SU-DHL-6 (cell line): ENCODE results near the gene RBMS1.

ENCODE experiments used
- H2AFZ ChIP-seq: fragments of 200-600 bp; sonication (generic); 2 replicates; pipeline ENCODE4 v1.6.1; 2014; ENCODE audit warnings: low read depth, mild to moderate bottlenecking, moderate library complexity, mixed read lengths, antibody characterized with exemption, low read length; ENCODE audit not compliant: severe bottlenecking
- H3F3A ChIP-seq: fragments of 200-600 bp; shearing (Covaris generic); 2 replicates; pipeline ENCODE4 v1.6.0; 2016; ENCODE audit warnings: antibody characterized with exemption, mild to moderate bottlenecking; ENCODE audit not compliant: insufficient read depth
- H3K27ac ChIP-seq: fragments of 200-600 bp; sonication (generic); 2 replicates; pipeline ENCODE4 v1.5.1; 2016; ENCODE audit warnings: low read depth, mild to moderate bottlenecking, low read length, moderate library complexity, mixed read lengths
- H3K27me3 ChIP-seq: fragments of 200-600 bp; sonication (generic), shearing (Covaris generic); 2 replicates; pipeline ENCODE4 v1.6.0; 2014; ENCODE audit warnings: mild to moderate bottlenecking, low read length
- H3K36me3 ChIP-seq: fragments of 200-600 bp; sonication (generic); 2 replicates; pipeline ENCODE4 v1.6.1; 2014; ENCODE audit warnings: mild to moderate bottlenecking, low read length, mixed read lengths
- H3K4me2 ChIP-seq: fragments of 300-600, 200-600 bp; shearing (Covaris generic), sonication (generic); 2 replicates; pipeline ENCODE4 v1.6.0; 2014; ENCODE audit warnings: low read length, low read depth, mild to moderate bottlenecking; ENCODE audit not compliant: poor library complexity, severe bottlenecking
- H3K4me3 ChIP-seq: fragments of 200-600 bp; sonication (generic); 2 replicates; pipeline ENCODE4 v1.5.1; 2014; ENCODE audit warnings: antibody characterized with exemption, low read length, mild to moderate bottlenecking, mixed read lengths; ENCODE audit not compliant: insufficient read depth, poor library complexity, severe bottlenecking
- H3K79me2 ChIP-seq: fragments of 200-600 bp; sonication (generic); 2 replicates; pipeline ENCODE4 v1.6.1; 2014; ENCODE audit warnings: mild to moderate bottlenecking, low read length, moderate library complexity; ENCODE audit not compliant: insufficient read depth
- H3K9ac ChIP-seq: fragments of 200-600 bp; sonication (generic); 2 replicates; pipeline ENCODE4 v1.7.0; 2014; ENCODE audit warnings: mild to moderate bottlenecking, low read length
- H3K9me2 ChIP-seq: fragments of 200-600 bp; sonication (generic); replicated peaks from 2 replicates; pipeline ENCODE4 v1.6.1; 2014; ENCODE audit warnings: low read length; ENCODE audit not compliant: insufficient read depth
- H3K9me3 ChIP-seq: fragments of 200-600 bp; sonication (generic); 2 replicates; pipeline ENCODE4 v1.6.1; 2014; ENCODE audit warnings: low read length, mixed read lengths; ENCODE audit not compliant: insufficient read depth
- H4K20me1 ChIP-seq: fragments of 200-600 bp; sonication (generic); 2 replicates; pipeline ENCODE4 v1.6.1; 2014; ENCODE audit warnings: low read depth, mild to moderate bottlenecking, antibody characterized with exemption, low read length, moderate library complexity, mixed read lengths
- EZH2phosphoT487 ChIP-seq: fragments of 200-600 bp; sonication (generic), shearing (Covaris generic); conservative IDR thresholded peaks from 2 replicates; pipeline ENCODE4 v1.6.1; 2018; ENCODE audit warnings: mild to moderate bottlenecking, antibody characterized with exemption, low read length, moderate library complexity, mixed read lengths
- TF ChIP-seq, protein P1 (sequence below): fragments of 200-600 bp; sonication (generic); IDR thresholded peaks from one replicate; pipeline ENCODE4 v1.5.1; 2017; ENCODE audit warnings: antibody characterized with exemption, mild to moderate bottlenecking, low read length, moderate library complexity; ENCODE audit not compliant: insufficient read depth, poor library complexity, severe bottlenecking

RBMS1 gene

DNA sequence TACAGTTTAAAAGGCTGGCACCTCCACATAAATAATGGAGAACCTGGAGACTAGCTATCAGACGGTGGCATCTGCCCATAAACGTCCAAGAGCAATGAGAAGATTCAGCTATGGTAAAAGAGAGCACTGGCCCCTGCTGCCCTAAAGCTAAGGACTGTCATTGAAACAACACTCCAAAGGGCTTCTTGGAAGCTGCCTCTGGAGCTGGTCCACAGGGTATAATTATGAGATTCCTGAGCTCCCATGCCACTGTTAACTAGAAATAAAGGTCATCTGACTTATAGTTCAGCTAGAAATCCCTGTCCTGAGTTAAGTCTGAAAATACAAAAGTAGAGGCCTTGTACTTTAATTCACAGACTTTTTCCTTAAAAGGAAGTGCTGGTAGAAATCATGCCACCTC lies 39.9 kb upstream of the RBMS1 start:
- H3F3A ChIP-seq, result no peaks in the 10 kb centered on the region
- no peaks in the 10 kb centered on the region for H3K9me2 ChIP-seq
- H3K79me2 ChIP-seq, result no peaks in the 10 kb centered on the region
- no peak overlapping the region for H2AFZ ChIP-seq
- no peaks in the 10 kb centered on the region for H3K27me3 ChIP-seq
- H3K4me3 ChIP-seq, result no peak overlapping the region
- no peak overlapping the region for H3K4me2 ChIP-seq
- TF ChIP-seq EZH2phosphoT487, result no peak
- TF ChIP-seq, protein P1, sequence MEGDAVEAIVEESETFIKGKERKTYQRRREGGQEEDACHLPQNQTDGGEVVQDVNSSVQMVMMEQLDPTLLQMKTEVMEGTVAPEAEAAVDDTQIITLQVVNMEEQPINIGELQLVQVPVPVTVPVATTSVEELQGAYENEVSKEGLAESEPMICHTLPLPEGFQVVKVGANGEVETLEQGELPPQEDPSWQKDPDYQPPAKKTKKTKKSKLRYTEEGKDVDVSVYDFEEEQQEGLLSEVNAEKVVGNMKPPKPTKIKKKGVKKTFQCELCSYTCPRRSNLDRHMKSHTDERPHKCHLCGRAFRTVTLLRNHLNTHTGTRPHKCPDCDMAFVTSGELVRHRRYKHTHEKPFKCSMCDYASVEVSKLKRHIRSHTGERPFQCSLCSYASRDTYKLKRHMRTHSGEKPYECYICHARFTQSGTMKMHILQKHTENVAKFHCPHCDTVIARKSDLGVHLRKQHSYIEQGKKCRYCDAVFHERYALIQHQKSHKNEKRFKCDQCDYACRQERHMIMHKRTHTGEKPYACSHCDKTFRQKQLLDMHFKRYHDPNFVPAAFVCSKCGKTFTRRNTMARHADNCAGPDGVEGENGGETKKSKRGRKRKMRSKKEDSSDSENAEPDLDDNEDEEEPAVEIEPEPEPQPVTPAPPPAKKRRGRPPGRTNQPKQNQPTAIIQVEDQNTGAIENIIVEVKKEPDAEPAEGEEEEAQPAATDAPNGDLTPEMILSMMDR, result no peak
- H3K36me3 ChIP-seq, result no peaks in the 10 kb centered on the region
- H3K9ac ChIP-seq, result no peak overlapping the region
- H4K20me1 ChIP-seq, result no peaks in the 10 kb centered on the region
- H3K27ac ChIP-seq, result no peak overlapping the region
- H3K9me3 ChIP-seq, result no peaks in the 10 kb centered on the region

DNA sequence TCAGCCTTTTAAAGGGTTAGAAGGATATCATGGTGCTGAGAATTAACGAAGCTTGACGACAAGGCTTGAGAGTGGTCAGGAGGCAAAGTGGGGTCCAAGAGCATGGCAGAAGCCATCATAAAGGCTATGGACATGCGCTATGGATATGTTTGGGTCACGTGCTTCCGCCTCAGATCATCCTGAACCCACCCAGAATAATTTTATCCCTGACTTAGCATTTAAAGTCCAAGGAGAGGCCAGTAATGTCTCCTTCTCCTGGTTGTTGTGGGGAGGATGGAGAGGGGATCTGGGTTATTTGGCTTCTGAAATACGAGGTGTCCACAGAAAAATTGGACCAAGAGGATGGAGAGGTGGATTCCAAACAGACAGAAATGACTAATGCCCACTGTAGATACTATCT lies 38.8 kb upstream of the RBMS1 start:
- no peak overlapping the region for H3K4me3 ChIP-seq
- no peaks in the 10 kb centered on the region for H3K27me3 ChIP-seq
- H2AFZ ChIP-seq, result no peak overlapping the region
- H4K20me1 ChIP-seq, result no peaks in the 10 kb centered on the region
- no peak overlapping the region for H3K27ac ChIP-seq
- no peak overlapping the region for H3K9ac ChIP-seq
- no peak for TF ChIP-seq EZH2phosphoT487
- TF ChIP-seq, protein P1, result no peak
- no peak overlapping the region for H3K4me2 ChIP-seq
- H3K79me2 ChIP-seq, result no peaks in the 10 kb centered on the region
- H3K9me3 ChIP-seq, result no peaks in the 10 kb centered on the region
- no peaks in the 10 kb centered on the region for H3K36me3 ChIP-seq
- no peaks in the 10 kb centered on the region for H3F3A ChIP-seq
- H3K9me2 ChIP-seq, result no peaks in the 10 kb centered on the region

DNA sequence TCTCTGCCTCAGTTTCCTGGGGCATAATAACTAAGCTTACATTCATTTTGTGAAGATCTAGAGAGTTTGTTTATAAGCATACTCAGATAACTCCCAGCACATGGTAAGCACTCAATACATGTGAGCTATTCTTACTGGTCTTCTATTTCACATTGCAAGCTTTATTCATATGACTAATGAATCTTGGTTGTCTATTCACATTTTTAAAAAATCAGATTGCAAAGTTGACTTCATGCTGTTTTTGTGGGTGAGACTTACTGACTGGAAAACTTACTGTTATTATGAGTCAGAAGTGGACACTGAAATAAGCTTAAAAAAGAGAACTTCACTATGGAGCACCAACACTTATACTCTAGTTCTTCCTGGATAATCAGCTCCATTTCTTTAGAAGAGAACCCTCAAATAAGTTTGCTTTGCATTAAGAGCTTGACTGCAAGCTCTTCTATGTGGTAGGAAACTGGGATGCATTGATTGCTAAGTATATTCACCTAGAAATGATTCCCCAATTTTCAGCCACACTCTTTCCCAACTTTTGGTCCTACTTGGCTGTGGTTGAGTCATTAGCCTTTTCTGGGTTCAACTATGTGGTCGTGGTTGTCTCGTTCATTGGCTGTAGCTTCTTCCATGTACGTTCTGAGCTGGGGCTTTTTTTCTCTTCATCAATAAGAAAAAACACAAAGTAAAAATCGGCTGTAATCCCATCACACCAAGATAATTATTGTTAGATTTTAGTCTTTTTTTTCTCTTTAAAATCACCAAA lies 29.5 kb upstream of the RBMS1 start:
- H3K9me3 ChIP-seq, result no peaks in the 10 kb centered on the region
- no peaks in the 10 kb centered on the region for H3F3A ChIP-seq
- no peaks in the 10 kb centered on the region for H4K20me1 ChIP-seq
- H3K9ac ChIP-seq, result no peak overlapping the region
- H3K4me3 ChIP-seq, result no peak overlapping the region
- no peak overlapping the region for H2AFZ ChIP-seq
- H3K79me2 ChIP-seq, result no peaks in the 10 kb centered on the region
- no peaks in the 10 kb centered on the region for H3K9me2 ChIP-seq
- TF ChIP-seq, protein P1, result no peak
- no peak for TF ChIP-seq EZH2phosphoT487
- no peak overlapping the region for H3K4me2 ChIP-seq
- no peaks in the 10 kb centered on the region for H3K36me3 ChIP-seq
- H3K27ac ChIP-seq, result no peak overlapping the region
- no peaks in the 10 kb centered on the region for H3K27me3 ChIP-seq
